Tibial nerve (tissue), 4 donors: ENCODE measurements around the gene PPP4R1.

ENCODE experiments used
- CTCF ChIP-seq, 5 experiments: fragments of 200-600 bp in 3 of 5; fragments of 450-650 bp in 2 of 5; sonication (generic) in 3 of 5; IDR thresholded peaks; one replicate each; pipeline ENCODE4 v1.5.1; 2016 to 2019; ENCODE audit warnings: antibody characterized with exemption in 5 of 5, mild to moderate bottlenecking in 3 of 5, moderate library complexity in 2 of 5
- EP300 ChIP-seq, 2 donors: sonication (generic); formaldehyde crosslinking; IDR thresholded peaks; one replicate each; pipeline ENCODE4 v1.6.1; 2017; ENCODE audit warnings: antibody characterized with exemption in 2 of 2, mild to moderate bottlenecking in 1 of 2
- POLR2A ChIP-seq, 2 donors: fragments of 450-650 bp; IDR thresholded peaks; one replicate each; pipeline ENCODE4 v1.6.1; 2017; ENCODE audit warnings: antibody characterized with exemption in 2 of 2, mild to moderate bottlenecking in 2 of 2, moderate library complexity in 2 of 2

GRCh38 chr18:9561759-9562158 is 52.6 kb downstream of the PPP4R1 start:
- no peak for TF ChIP-seq CTCF (IDR thresholded peaks at IDR 0.05)
- no peak for TF ChIP-seq POLR2A (IDR thresholded peaks at IDR 0.05)
- peak in 1 of 2 donors; percentile 47 for TF ChIP-seq EP300 (IDR thresholded peaks at IDR 0.05)
